H1 (cell line): ENCODE data around the gene STARD3NL. TPM values are rescaled to one million over a fixed set of nuclear protein-coding genes. Genes with fewer than 3 reads are reported as not detected.

Experiments used
- CTCF ChIA-PET: fragments of 300-600 bp; sonication (Branson Sonifier 250); formaldehyde crosslinking; loops from one replicate; lab custom pipeline; 2021; ENCODE audit not compliant: partially characterized antibody; lab: Charles Lee
- POLR2A ChIA-PET: fragments of 300-600 bp; sonication (Branson Sonifier 250); formaldehyde crosslinking; loops from one replicate; lab custom pipeline; 2021; ENCODE audit warnings: inconsistent platforms; ENCODE audit not compliant: partially characterized antibody; lab: Charles Lee
- DNase-seq, 2 experiments: peaks; one replicate each; pipeline versions ENCODE4 v3.0.0 to v3.0.0-alpha.2; 2010 to 2022; ENCODE audit warnings: low spot score in 2 of 2, low read depth in 1 of 2, mixed read lengths in 1 of 2
- FAIRE-seq: peaks from 2 replicates; lab custom pipeline; 2011; peaks lifted over from hg19 to GRCh38; lab: Jason Lieb, UNC
- H2AFZ ChIP-seq: 2 replicates; pipeline ENCODE4 v1.8.1; 2012; ENCODE audit warnings: low read length, inconsistent platforms
- H2AK5ac ChIP-seq: 2 replicates; pipeline ENCODE4 v1.6.1; 2013; ENCODE audit warnings: low read depth, low read length
- H2BK120ac ChIP-seq: replicated peaks from 2 replicates; pipeline ENCODE3; 2013; ENCODE audit warnings: low read depth, low read length, inconsistent platforms
- H2BK12ac ChIP-seq: 2 replicates; pipeline ENCODE4 v1.6.1; 2013; ENCODE audit warnings: low read depth, low read length
- H2BK15ac ChIP-seq: 2 replicates; pipeline ENCODE4 v1.6.1; 2013; ENCODE audit warnings: low read length
- H2BK20ac ChIP-seq: 2 replicates; pipeline ENCODE4 v1.6.1; 2013; ENCODE audit warnings: low read length
- H2BK5ac ChIP-seq: 2 replicates; pipeline ENCODE4 v1.6.1; 2013; ENCODE audit warnings: low read depth, low read length
- H3K14ac ChIP-seq: 2 replicates; pipeline ENCODE4 v1.6.1; 2013; ENCODE audit warnings: inconsistent platforms; ENCODE audit not compliant: insufficient read length
- H3K18ac ChIP-seq: 2 replicates; pipeline ENCODE4 v1.6.1; 2013; ENCODE audit warnings: low read length; ENCODE audit errors: extremely low read depth
- H3K23ac ChIP-seq: 2 replicates; pipeline ENCODE4 v1.6.1; 2013; ENCODE audit warnings: inconsistent platforms; ENCODE audit not compliant: insufficient read length
- H3K23me2 ChIP-seq: 2 replicates; pipeline ENCODE4 v1.6.1; 2013; ENCODE audit warnings: low read depth, low read length
- H3K27ac ChIP-seq: 2 replicates; pipeline ENCODE4 v1.6.1; 2011; ENCODE audit warnings: low read depth, low read length, inconsistent platforms
- H3K27me3 ChIP-seq, 4 experiments: replicated peaks in 1 of 4; 1 replicate in 1 of 4; 2 replicates in 3 of 4; pipeline versions ENCODE4 v1.6.1 to v1.8.1; 2011 to 2013; ENCODE audit warnings: low read length in 3 of 4, mild to moderate bottlenecking in 3 of 4, inconsistent platforms in 2 of 4, mixed read lengths in 2 of 4, moderate library complexity in 1 of 4; ENCODE audit not compliant: control insufficient read depth in 3 of 4, insufficient read depth in 3 of 4; ENCODE audit errors: extremely low read depth in 1 of 4
- H3K36me3 ChIP-seq, 4 experiments: 2 replicates each; pipeline versions ENCODE4 v1.6.1 to v1.8.1; 2011 to 2013; ENCODE audit warnings: mild to moderate bottlenecking in 4 of 4, low read length in 3 of 4, moderate library complexity in 2 of 4, control low read depth in 1 of 4, inconsistent platforms in 1 of 4; ENCODE audit not compliant: insufficient read depth in 4 of 4, control insufficient read depth in 2 of 4
- H3K4ac ChIP-seq: replicated peaks from 2 replicates; pipeline ENCODE3; 2013; ENCODE audit warnings: low read length, low read depth, mixed read lengths, inconsistent platforms; ENCODE audit not compliant: insufficient read length
- H3K4me1 ChIP-seq, 4 experiments: replicated peaks in 1 of 4; 1 replicate in 1 of 4; 2 replicates in 3 of 4; pipeline versions ENCODE4 v1.6.1 to v1.8.1; 2011 to 2013; ENCODE audit warnings: low read length in 3 of 4, inconsistent platforms in 2 of 4, mixed read lengths in 1 of 4; ENCODE audit not compliant: insufficient read depth in 4 of 4, control insufficient read depth in 3 of 4
- H3K4me2 ChIP-seq, 2 experiments: 2 replicates each; pipeline versions ENCODE4 v1.6.1 to v1.8.1; 2011 to 2013; ENCODE audit warnings: low read depth in 2 of 2, low read length in 2 of 2, control low read depth in 1 of 2, inconsistent platforms in 1 of 2, mild to moderate bottlenecking in 1 of 2; ENCODE audit not compliant: insufficient read depth in 1 of 2
- H3K4me3 ChIP-seq, 4 experiments: fragments of 200-600, 300-600 bp in 1 of 4; sonication (generic), shearing (Covaris generic), sonication (Bioruptor Twin) in 1 of 4; 2 replicates each; pipeline versions ENCODE4 v1.5.1 to v1.8.1; 2011 to 2016; ENCODE audit warnings: low read length in 4 of 4, low read depth in 3 of 4, control low read depth in 2 of 4, inconsistent platforms in 2 of 4, mild to moderate bottlenecking in 2 of 4, mixed read lengths in 1 of 4, moderate library complexity in 1 of 4; ENCODE audit not compliant: insufficient read depth in 2 of 4; ENCODE audit errors: extremely low read depth in 1 of 4
- H3K56ac ChIP-seq: replicated peaks from 2 replicates; pipeline ENCODE3; 2013; ENCODE audit warnings: low read depth, mild to moderate bottlenecking, mixed read lengths, low read length, inconsistent platforms; ENCODE audit not compliant: insufficient read length
- H3K79me1 ChIP-seq: 2 replicates; pipeline ENCODE4 v1.6.1; 2013; ENCODE audit warnings: low read depth, low read length, control low read depth
- H3K79me2 ChIP-seq, 2 experiments: 2 replicates each; pipeline versions ENCODE4 v1.6.1 to v1.8.1; 2012 to 2013; ENCODE audit warnings: low read length in 2 of 2, mild to moderate bottlenecking in 2 of 2, inconsistent platforms in 1 of 2; ENCODE audit not compliant: insufficient read depth in 2 of 2, control insufficient read depth in 1 of 2
- H3K9ac ChIP-seq, 4 experiments: replicated peaks in 1 of 4; 1 replicate in 1 of 4; 2 replicates in 3 of 4; pipeline versions ENCODE4 v1.6.1 to v1.8.1; 2011 to 2013; ENCODE audit warnings: low read depth in 3 of 4, low read length in 3 of 4, control low read depth in 2 of 4, mild to moderate bottlenecking in 2 of 4, moderate library complexity in 2 of 4, inconsistent platforms in 1 of 4; ENCODE audit errors: extremely low read depth in 1 of 4
- H3K9me3 ChIP-seq, 2 experiments: 2 replicates each; pipeline versions ENCODE4 v1.6.1 to v1.8.1; 2012 to 2013; ENCODE audit warnings: mild to moderate bottlenecking in 2 of 2, moderate library complexity in 2 of 2, control low read depth in 1 of 2, inconsistent platforms in 1 of 2, low read depth in 1 of 2, low read length in 1 of 2, mixed read lengths in 1 of 2; ENCODE audit not compliant: insufficient read depth in 2 of 2
- H4K20me1 ChIP-seq, 2 experiments: replicated peaks in 1 of 2; 2 replicates each; pipeline versions ENCODE3 to v1.8.1; 2011 to 2013; ENCODE audit warnings: inconsistent platforms in 2 of 2, low read length in 2 of 2, mild to moderate bottlenecking in 1 of 2; ENCODE audit not compliant: insufficient read depth in 2 of 2, control insufficient read depth in 1 of 2
- H4K5ac ChIP-seq: 2 replicates; pipeline ENCODE4 v1.6.1; 2013; ENCODE audit warnings: low read length, low read depth, mixed read lengths, inconsistent platforms; ENCODE audit not compliant: insufficient read length
- H4K8ac ChIP-seq: 2 replicates; pipeline ENCODE4 v1.8.0; 2013; ENCODE audit warnings: mild to moderate bottlenecking, moderate library complexity, low read length, inconsistent platforms; ENCODE audit not compliant: insufficient read depth; ENCODE audit errors: extremely low read depth
- H4K91ac ChIP-seq: replicated peaks from 2 replicates; pipeline ENCODE3; 2013; ENCODE audit warnings: low read length, mixed read lengths, inconsistent platforms; ENCODE audit not compliant: insufficient read length
- EGR1 ChIP-seq: IDR thresholded peaks from 2 replicates; pipeline ENCODE4 v1.6.1; 2011; ENCODE audit warnings: low read depth, low read length, borderline replicate concordance
- JUN ChIP-seq: IDR thresholded peaks from 2 replicates; pipeline ENCODE4 v1.6.1; 2011; ENCODE audit warnings: low read depth, mild to moderate bottlenecking, improper control_type of control experiment, low read length
- KDM1A ChIP-seq: fragments of 200-600, 300-600 bp; sonication (generic); IDR thresholded peaks from 2 replicates; pipeline ENCODE4 v1.7.1; 2016; ENCODE audit warnings: mild to moderate bottlenecking, low read length, borderline replicate concordance
- KDM4A ChIP-seq: IDR thresholded peaks from one replicate; pipeline ENCODE4 v1.7.1; 2012; ENCODE audit warnings: low read depth, mild to moderate bottlenecking, moderate library complexity, low read length, inconsistent platforms; ENCODE audit not compliant: severe bottlenecking
- KDM5A ChIP-seq: fragments of 200-600 bp; IDR thresholded peaks from 2 replicates; pipeline ENCODE4 v1.7.1; 2012; ENCODE audit warnings: mild to moderate bottlenecking, low read length, inconsistent platforms, mixed read lengths
- POLR2AphosphoS5 ChIP-seq: IDR thresholded peaks from 2 replicates; pipeline ENCODE4 v1.6.1; 2011; ENCODE audit warnings: low read depth, low read length
- RAD21 ChIP-seq, 2 experiments: IDR thresholded peaks in 1 of 2; conservative IDR thresholded peaks in 1 of 2; 2 replicates each; pipeline ENCODE4 v1.6.1; 2011; ENCODE audit warnings: low read depth in 2 of 2, low read length in 2 of 2, improper control_type of control experiment in 1 of 2, inconsistent platforms in 1 of 2, mild to moderate bottlenecking in 1 of 2, moderate library complexity in 1 of 2
- TBP ChIP-seq: IDR thresholded peaks from 2 replicates; pipeline ENCODE4 v1.6.1; 2011; ENCODE audit warnings: low read depth, low read length, improper control_type of control experiment
- WGBS, 2 experiments: shearing (Covaris generic) in 1 of 2; methylation state at CpG; one replicate each; pipeline versions ENCODE4 v1.1.6 to v1.1.7; 2013 to 2015; ENCODE audit warnings: low lambda C conversion rate in 2 of 2, mixed read lengths in 2 of 2, inconsistent platforms in 1 of 2, low coverage in 1 of 2, missing lambda C conversion rate in 1 of 2; ENCODE audit not compliant: insufficient replicate concordance in 2 of 2, insufficient coverage in 1 of 2, insufficient read length in 1 of 2; ENCODE audit errors: extremely low coverage in 1 of 2, missing lambda C conversion rate in 1 of 2; 5-methylcytosine and 5-hydroxymethylcytosine counted together
- long read RNA-seq, 2 experiments: library from RNA in 1 of 2; library from capped mRNA in 1 of 2; stranded (forward); transcript quantifications; one replicate each; pipeline ENCODE4 v2.0.0, GENCODE V29; 2021; ENCODE audit warnings: inconsistent platforms in 1 of 2
- polyA minus RNA-seq, 3 experiments: library from RNA; depleted of rRNA, polyadenylated mRNA; stranded (reverse); fragments of >200 nt; gene quantifications; 1 replicate in 2 of 3; 2 replicates in 1 of 3; pipeline ENCODE4 v1.2.3, GENCODE V29; 2011
- polyA plus RNA-seq, 7 experiments: library from polyadenylated mRNA; depleted of rRNA in 3 of 7; stranded (reverse) in 5 of 7; unstranded in 2 of 7; fragments of >200 nt in 5 of 7; fragments of 200-250 nt in 2 of 7; gene quantifications; 1 replicate in 5 of 7; 2 replicates in 1 of 7; 4 replicates in 1 of 7; pipeline versions ENCODE4 v1.2.1 to v1.2.3, GENCODE V29; 2011 to 2013; ENCODE audit warnings: missing spikeins in 2 of 7, mixed read lengths in 2 of 7
- total RNA-seq: library from RNA; stranded (reverse); fragmentation: NEBNext Ultra II Directional; extraction: Animal tissue kit (Norgen Biotek cat#: 25700); gene quantifications from 2 replicates; pipeline ENCODE4 v1.2.1, GENCODE V29; 2021

STARD3NL gene
- total RNA-seq (33.1 and 40.5 TPM in 2 replicates), polyA plus RNA-seq (2011; rRNA removed) (15.6 and 27.1 TPM in 2 replicates), polyA minus RNA-seq (2011; rRNA and poly(A)+ RNA removed) (21.4 and 22.2 TPM in 2 replicates)
- polyA plus RNA-seq (2011; cell fraction: cytosol; rRNA removed), result 30.4 TPM
- 14.7 TPM for polyA plus RNA-seq (2011; cell fraction: nucleus; rRNA removed)
- 23.2 to 35.8 TPM (median 27.3 TPM) in 4 replicates for polyA plus RNA-seq (2012, experiment 1 of 2)
- polyA plus RNA-seq (2012, experiment 2 of 2), result 21.3 TPM
- 31.2 TPM for polyA plus RNA-seq (2013, experiment 1 of 2)
- 35.3 TPM for polyA plus RNA-seq (2013, experiment 2 of 2)
- 14.2 TPM for polyA minus RNA-seq (2011; cell fraction: cytosol; rRNA and poly(A)+ RNA removed)
- 18.4 TPM for polyA minus RNA-seq (2011; cell fraction: nucleus; rRNA and poly(A)+ RNA removed)
- long read RNA-seq, experiment 1, transcript STARD3NL-201 (9 exons, 1,728 nt), result major isoform, 27 of 60 reads
- long read RNA-seq, experiment 1, transcript STARD3NL-204 (8 exons, 1,341 nt), result minor isoform, 7 of 60 reads
- long read RNA-seq, experiment 1, partial matches to known transcripts, result 15 of 60 reads
- long read RNA-seq, experiment 1, other reads (novel, unspliced or antisense), result 10 of 60 reads
- long read RNA-seq, experiment 2, transcript STARD3NL-201 (9 exons, 1,728 nt), result major isoform, 38 of 55 reads
- long read RNA-seq, experiment 2, transcript STARD3NL-204 (8 exons, 1,341 nt), result minor isoform, 5 of 55 reads
- long read RNA-seq, experiment 2, partial matches to known transcripts, result 1 of 55 reads
- long read RNA-seq, experiment 2, other reads (novel, unspliced or antisense), result 8 of 55 reads

GRCh38 chr7:38178004-38178694, at the start of gene STARD3NL:
TSS of gene STARD3NL (plus strand) at chr7:38178245. CDS start at chr7:38207505, 29,260 bp downstream.
- peak within 1 kb of the TSS; percentile 41; the same call in 1 of the 2 replicates for H3K18ac ChIP-seq
- peak within 1 kb of the TSS; percentile 59 to 84 for H3K4me2 ChIP-seq
- no peak within 1 kb of the TSS for H2BK12ac ChIP-seq
- no peaks in the 10 kb centered on the region for H3K23me2 ChIP-seq
- peak within 1 kb of the TSS; percentile 91 for H4K8ac ChIP-seq
- no peak within 1 kb of the TSS for H3K14ac ChIP-seq
- peak within 1 kb of the TSS; percentile 68; the same call in 1 of the 2 replicates for H2BK5ac ChIP-seq
- no peak within 1 kb of the TSS for H2BK20ac ChIP-seq
- peak within 1 kb of the TSS; percentile 54 for H3K4ac ChIP-seq
- CTCF ChIA-PET, result interaction anchor here (0.5 to 1.3 kb wide), 4 partner anchors 20 to 977 kb away, joined by 3 to 5 read pairs (median 4); no protein-coding TSS in a partner anchor
- peaks cover 0 to 41% of the 10 kb centered on the region in 2 experiments; a peak in 2 of 4 replicates for H3K79me2 ChIP-seq
- H2BK15ac ChIP-seq, result no peak within 1 kb of the TSS
- H3K79me1 ChIP-seq, result no peaks in the 10 kb centered on the region
- no peaks in the 10 kb centered on the region for H4K20me1 ChIP-seq
- no peaks in the 10 kb centered on the region for H3K27me3 ChIP-seq
- peak; percentile 96 for FAIRE-seq
- peak within 1 kb of the TSS; percentile 100 for H2AFZ ChIP-seq
- H2AK5ac ChIP-seq, result no peak within 1 kb of the TSS
- peak; percentile 90 to 99 for DNase-seq
- H3K36me3 ChIP-seq, result no peaks in the 10 kb centered on the region
- 1% methylated on average over 42 of the region's 51 CpGs; no CpG with 5 or more reads in 1 of the 2 experiments for WGBS, 2 experiments
- peak within 1 kb of the TSS; percentile 42 for H4K91ac ChIP-seq
- H3K27ac ChIP-seq, result peak within 1 kb of the TSS; percentile 75
- POLR2A ChIA-PET, result interaction anchor here (0.7 to 1.4 kb wide), 6 partner anchors 9 to 40 kb away, joined by 3 to 5 read pairs (median 4); no protein-coding TSS in a partner anchor
- H3K9ac ChIP-seq, result peak within 1 kb of the TSS; percentile 54 to 83 (median 62)
- H2BK120ac ChIP-seq, result no peak within 1 kb of the TSS
- H3K4me1 ChIP-seq, result no peaks in the 10 kb centered on the region; a peak in 1 of 7 replicates
- H3K9me3 ChIP-seq, result no peaks in the 10 kb centered on the region
- peak within 1 kb of the TSS; percentile 73 to 94 (median 83) for H3K4me3 ChIP-seq
- peak within 1 kb of the TSS; percentile 4 for H4K5ac ChIP-seq
- no peak within 1 kb of the TSS for H3K23ac ChIP-seq
- H3K56ac ChIP-seq, result peak within 1 kb of the TSS; percentile 49
- TF ChIP-seq TBP, result peak; percentile 85
- no peak for TF ChIP-seq JUN
- TF ChIP-seq EGR1, result no peak
- peak; percentile 78 for TF ChIP-seq POLR2AphosphoS5
- TF ChIP-seq RAD21 (IDR thresholded peaks at IDR 0.05 in 1 of 2, conservative IDR thresholded peaks at IDR 0.05 in 1 of 2; ENCODE audit: low read depth in 2 of 2, low read length in 2 of 2), result no peak; a peak in 1 of 4 replicates
- TF ChIP-seq KDM4A, result peak; percentile 78
- no peak for TF ChIP-seq KDM5A
- TF ChIP-seq KDM1A, result peak; percentile 96
